Glutamatergic neuron (in vitro differentiated cells): ENCODE data around the gene RPLP2. TPM values are rescaled to one million over a fixed set of nuclear protein-coding genes. Genes with fewer than 3 reads are reported as not detected.

Experiments
- DNase-seq: peaks from one replicate; pipeline ENCODE4 v3.0.0; 2022
- H3K27ac Mint-ChIP-seq: one replicate; pipeline ENCODE4 v1.8.0; 2020; ENCODE audit warnings: mild to moderate bottlenecking, mixed read lengths, inconsistent platforms; ENCODE audit not compliant: unreplicated experiment
- H3K27me3 Mint-ChIP-seq: one replicate; pipeline ENCODE4 v1.8.0; 2020; ENCODE audit warnings: mild to moderate bottlenecking, moderate library complexity, mixed read lengths, inconsistent platforms; ENCODE audit not compliant: unreplicated experiment
- H3K36me3 Mint-ChIP-seq: one replicate; pipeline ENCODE4 v1.8.0; 2020; ENCODE audit warnings: mild to moderate bottlenecking, mixed read lengths, inconsistent platforms; ENCODE audit not compliant: unreplicated experiment
- H3K4me1 Mint-ChIP-seq: one replicate; pipeline ENCODE4 v1.8.0; 2020; ENCODE audit warnings: mild to moderate bottlenecking, low read depth, mixed read lengths, inconsistent platforms; ENCODE audit not compliant: unreplicated experiment
- H3K4me3 Mint-ChIP-seq: one replicate; pipeline ENCODE4 v1.8.0; 2020; ENCODE audit warnings: mild to moderate bottlenecking, mixed read lengths, inconsistent platforms; ENCODE audit not compliant: unreplicated experiment
- H3K9me3 Mint-ChIP-seq: one replicate; pipeline ENCODE4 v1.8.0; 2020; ENCODE audit warnings: mild to moderate bottlenecking, moderate library complexity, mixed read lengths, inconsistent platforms; ENCODE audit not compliant: unreplicated experiment
- total RNA-seq: library from RNA; stranded (reverse); fragmentation: NEBNext Ultra II Directional; extraction: Animal tissue kit (Norgen Biotek cat#: 25700); gene quantifications from one replicate; pipeline ENCODE4 v1.2.1, GENCODE V29; 2021; ENCODE audit not compliant: unreplicated experiment
- TF ChIP-seq, protein P1 (sequence below): fragments of 200-600 bp; sonication (generic); IDR thresholded peaks from one replicate; pipeline ENCODE4 v1.5.0; 2021; ENCODE audit not compliant: partially characterized antibody, unreplicated experiment

The RPLP2 gene
- total RNA-seq, 1 donor from 2014 or later: 997 TPM

- peaks cover 11% of the 10 kb centered on the region for H3K4me1 Mint-ChIP-seq
- DNase-seq: peak; percentile 65
- H3K4me3 Mint-ChIP-seq: peak overlapping the region; percentile 86
- peaks cover 18% of the 10 kb centered on the region for H3K27me3 Mint-ChIP-seq
- peaks cover 11% of the 10 kb centered on the region for H3K9me3 Mint-ChIP-seq
- TF ChIP-seq, protein P1, sequence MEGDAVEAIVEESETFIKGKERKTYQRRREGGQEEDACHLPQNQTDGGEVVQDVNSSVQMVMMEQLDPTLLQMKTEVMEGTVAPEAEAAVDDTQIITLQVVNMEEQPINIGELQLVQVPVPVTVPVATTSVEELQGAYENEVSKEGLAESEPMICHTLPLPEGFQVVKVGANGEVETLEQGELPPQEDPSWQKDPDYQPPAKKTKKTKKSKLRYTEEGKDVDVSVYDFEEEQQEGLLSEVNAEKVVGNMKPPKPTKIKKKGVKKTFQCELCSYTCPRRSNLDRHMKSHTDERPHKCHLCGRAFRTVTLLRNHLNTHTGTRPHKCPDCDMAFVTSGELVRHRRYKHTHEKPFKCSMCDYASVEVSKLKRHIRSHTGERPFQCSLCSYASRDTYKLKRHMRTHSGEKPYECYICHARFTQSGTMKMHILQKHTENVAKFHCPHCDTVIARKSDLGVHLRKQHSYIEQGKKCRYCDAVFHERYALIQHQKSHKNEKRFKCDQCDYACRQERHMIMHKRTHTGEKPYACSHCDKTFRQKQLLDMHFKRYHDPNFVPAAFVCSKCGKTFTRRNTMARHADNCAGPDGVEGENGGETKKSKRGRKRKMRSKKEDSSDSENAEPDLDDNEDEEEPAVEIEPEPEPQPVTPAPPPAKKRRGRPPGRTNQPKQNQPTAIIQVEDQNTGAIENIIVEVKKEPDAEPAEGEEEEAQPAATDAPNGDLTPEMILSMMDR: no peak
- peak overlapping the region; percentile 89 for H3K27ac Mint-ChIP-seq
- H3K36me3 Mint-ChIP-seq: no peaks in the 10 kb centered on the region
Observed at GRCh38 chr11:831118-831864, 21.5 kb downstream of the RPLP2 start.

DNA sequence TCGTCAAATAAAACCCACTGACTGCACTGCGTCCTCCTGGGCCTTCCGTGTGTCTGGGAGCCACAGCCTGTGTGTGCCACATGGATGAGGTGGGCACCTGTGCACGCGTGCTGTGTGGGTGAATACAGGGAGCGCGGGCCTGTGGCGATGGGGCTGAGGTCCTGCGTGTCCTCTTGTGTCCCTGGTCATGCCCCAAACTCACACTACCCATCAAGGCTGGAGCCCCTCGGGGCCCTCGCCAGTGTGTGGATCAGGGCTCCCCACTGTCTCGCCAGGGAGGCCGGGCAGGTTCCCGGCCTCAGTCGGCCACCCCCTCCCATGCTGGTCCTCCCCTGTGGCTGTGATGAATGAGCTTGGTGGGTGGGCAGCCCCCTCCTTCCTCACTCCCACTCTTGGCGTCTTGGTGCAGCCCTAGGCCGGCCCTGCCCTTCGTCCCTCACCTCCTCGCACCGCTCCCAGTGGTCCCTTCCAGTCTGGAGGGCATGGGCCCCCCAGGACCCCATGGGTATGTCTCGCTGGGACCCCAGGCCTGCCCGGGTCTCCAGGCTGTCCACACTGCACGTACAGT lies 22.3 kb downstream of the RPLP2 start:
- peaks cover 14% of the 10 kb centered on the region for H3K27me3 Mint-ChIP-seq
- no peaks in the 10 kb centered on the region for H3K36me3 Mint-ChIP-seq
- H3K4me1 Mint-ChIP-seq: peaks cover 11% of the 10 kb centered on the region
- TF ChIP-seq, protein P1: no peak
- H3K4me3 Mint-ChIP-seq: peak overlapping the region; percentile 88
- peaks cover 7% of the 10 kb centered on the region for H3K9me3 Mint-ChIP-seq
- DNase-seq: no peak
- H3K27ac Mint-ChIP-seq: peak overlapping the region; percentile 90

DNA sequence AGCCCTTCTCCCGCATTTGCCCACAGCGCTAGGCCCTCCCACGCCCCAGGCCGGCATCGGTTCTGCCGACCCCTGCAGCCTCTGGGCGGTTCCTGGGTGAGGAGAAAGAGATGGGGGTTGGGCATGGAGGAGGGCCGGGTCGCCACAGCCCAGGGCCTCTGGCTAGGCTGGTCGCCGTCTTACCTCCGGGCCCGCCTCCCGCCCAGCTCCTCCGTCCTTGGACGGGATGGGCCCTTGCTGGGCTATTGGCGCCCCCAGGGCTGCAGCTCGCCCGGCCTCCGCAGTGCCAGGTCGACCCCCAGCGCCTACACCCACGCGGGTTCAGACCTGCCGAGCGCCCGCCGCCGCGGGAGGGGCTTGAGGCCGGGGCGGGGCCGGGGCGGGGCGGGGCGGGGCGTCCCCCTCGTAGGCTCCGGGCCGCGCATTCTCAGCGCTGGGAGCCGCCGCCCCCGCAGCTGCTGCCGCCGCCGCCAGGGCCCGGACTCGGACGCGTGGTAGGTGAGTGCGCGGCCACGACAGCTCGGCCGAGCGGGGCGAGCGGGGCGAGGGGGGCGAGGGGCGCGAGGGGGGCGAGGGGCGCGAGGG lies 22.9 kb downstream of the RPLP2 start, which contains the start of gene CD151:
Gene CD151 (plus strand): TSS at position 424 of the 585 bp plus-strand sequence. CDS start 3,118 bp downstream, outside the sequence.
- no peaks in the 10 kb centered on the region for H3K36me3 Mint-ChIP-seq
- H3K27me3 Mint-ChIP-seq: peaks cover 13% of the 10 kb centered on the region
- H3K27ac Mint-ChIP-seq: peak within 1 kb of the TSS; percentile 92
- TF ChIP-seq, protein P1: no peak
- peaks cover 7% of the 10 kb centered on the region for H3K9me3 Mint-ChIP-seq
- peak within 1 kb of the TSS; percentile 92 for H3K4me3 Mint-ChIP-seq
- peaks cover 11% of the 10 kb centered on the region for H3K4me1 Mint-ChIP-seq
- DNase-seq: peak; percentile 80

GRCh38 chr11:833114-833791 lies 23.5 kb downstream of the RPLP2 start:
- H3K4me1 Mint-ChIP-seq: peaks cover 5% of the 10 kb centered on the region
- peaks cover 14% of the 10 kb centered on the region for H3K27me3 Mint-ChIP-seq
- peaks cover 7% of the 10 kb centered on the region for H3K9me3 Mint-ChIP-seq
- TF ChIP-seq, protein P1: no peak
- peak overlapping the region; percentile 92 for H3K4me3 Mint-ChIP-seq
- peak; percentile 85 for DNase-seq
- no peaks in the 10 kb centered on the region for H3K36me3 Mint-ChIP-seq
- H3K27ac Mint-ChIP-seq: peak overlapping the region; percentile 92
